Kidney (tissue), 14 donors: ENCODE data around the gene PROSER3. TPM values are rescaled to one million over a fixed set of nuclear protein-coding genes. Genes with fewer than 3 reads are reported as not detected.

Experiments
- DNase-seq, 5 donors: peaks; one replicate each; pipeline ENCODE4 v3.0.0-alpha.2; 2013 to 2020
- FAIRE-seq: peaks from 2 replicates; lab custom pipeline; 2012; peaks lifted over from hg19 to GRCh38; lab: Jason Lieb, UNC
- H3K27ac ChIP-seq, 2 donors: one replicate each; pipeline ENCODE4 v1.7.0; 2013; ENCODE audit warnings: low read depth in 2 of 2, low read length in 2 of 2, inconsistent platforms in 1 of 2
- H3K27me3 ChIP-seq: one replicate; pipeline ENCODE4 v1.7.1; 2013; ENCODE audit warnings: low read length, inconsistent platforms; ENCODE audit not compliant: control insufficient read depth, insufficient read depth
- H3K36me3 ChIP-seq, 3 donors: one replicate each; pipeline versions ENCODE4 v1.7.0 to v1.7.1; 2013; ENCODE audit warnings: low read length in 3 of 3, control low read depth in 1 of 3, inconsistent platforms in 1 of 3; ENCODE audit not compliant: insufficient read depth in 3 of 3, control insufficient read depth in 2 of 3
- H3K4me1 ChIP-seq, 3 donors: one replicate each; pipeline versions ENCODE4 v1.7.0 to v1.7.1; 2013; ENCODE audit warnings: low read length in 3 of 3, inconsistent platforms in 1 of 3, low read depth in 1 of 3; ENCODE audit not compliant: control insufficient read depth in 2 of 3, insufficient read depth in 2 of 3
- H3K4me3 ChIP-seq, 3 donors: one replicate each; pipeline versions ENCODE4 v1.7.0 to v1.8.1; 2013; ENCODE audit warnings: low read length in 3 of 3, control low read depth in 1 of 3, inconsistent platforms in 1 of 3
- H3K9ac ChIP-seq, 3 donors: one replicate each; pipeline versions ENCODE4 v1.7.0 to v1.7.1; 2013; ENCODE audit warnings: low read length in 3 of 3, control low read depth in 1 of 3, inconsistent platforms in 1 of 3
- H3K9me3 ChIP-seq, 3 donors: one replicate each; pipeline versions ENCODE4 v1.7.0 to v1.7.1; 2013; ENCODE audit warnings: low read length in 3 of 3, control low read depth in 1 of 3, inconsistent platforms in 1 of 3; ENCODE audit not compliant: control insufficient read depth in 2 of 3, insufficient read depth in 1 of 3
- intact Hi-C: fragments of 100-400 bp; cut with DNase I; formaldehyde crosslinking; loops from one replicate; pipeline ENCODE4 v1.11.1; 2022
- polyA plus RNA-seq: library from polyadenylated mRNA; stranded (reverse); fragments of 350-450 nt; fragmentation: Illumina TruSeq; extraction: RNeasy Lipid Tissue Mini Kit (QIAGEN cat#74804); gene quantifications from one replicate; pipeline ENCODE4 v1.2.3, GENCODE V29; 2014; ENCODE audit warnings: low read depth, low replicate concordance; ENCODE audit not compliant: insufficient read depth
- total RNA-seq: library from RNA; stranded (reverse); fragmentation: NEBNext Ultra II Directional; extraction: Animal tissue kit (Norgen Biotek cat#: 25700); gene quantifications from one replicate; pipeline ENCODE4 v1.2.1, GENCODE V29; 2021
- TF ChIP-seq, protein P1 (sequence below): IDR thresholded peaks from 3 replicates; pipeline ENCODE4 v1.5.1; 2012; ENCODE audit warnings: mild to moderate bottlenecking, moderate library complexity, borderline replicate concordance; ENCODE audit not compliant: insufficient read depth; ENCODE audit errors: extremely low read depth
- donor health status: control.
- donor health status: control.
- donor health status: control.
- donor health status: control.
- donor health status: control.
- donor health status: DM: yes; HTN: yes; CAD: no.
- donor health status: Normal renal cell carcinoma (clear cell type).

PROSER3 gene
- total and polyA plus RNA-seq, 2 donors from 2014 or later = 2.8 to 34.9 TPM

DNA sequence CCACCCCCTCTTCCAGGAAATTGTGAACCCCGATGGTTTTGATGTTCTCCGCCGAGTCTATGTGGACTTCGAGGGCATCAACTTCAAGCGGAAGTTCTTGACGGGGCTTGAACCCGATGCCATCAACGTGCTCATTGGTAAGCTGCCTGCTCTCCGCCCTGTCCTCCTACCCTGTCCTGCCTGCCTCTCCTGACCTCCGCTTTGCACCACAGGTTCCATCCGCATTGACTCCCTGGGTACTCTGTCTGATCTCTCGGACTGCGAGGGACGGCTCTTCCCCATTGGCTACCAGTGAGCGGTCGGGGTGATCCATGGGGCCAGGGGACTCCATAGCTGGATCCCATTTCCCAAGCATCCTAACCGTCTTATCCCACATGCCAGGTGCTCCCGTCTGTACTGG, 27.6 kb upstream of the PROSER3 start:
- no peak overlapping the region for H3K4me3 ChIP-seq
- no peaks in the 10 kb centered on the region for H3K27me3 ChIP-seq
- FAIRE-seq (no peak), DNase-seq (no peak)
- peaks cover 5 to 75% (median 41%) of the 10 kb centered on the region in 3 donors for H3K36me3 ChIP-seq
- H3K9me3 ChIP-seq = no peaks in the 10 kb centered on the region
- H3K4me1 ChIP-seq = no peaks in the 10 kb centered on the region
- H3K27ac ChIP-seq = no peak overlapping the region
- no peak overlapping the region for H3K9ac ChIP-seq
- intact Hi-C loops = no loop called here
- TF ChIP-seq, protein P1, sequence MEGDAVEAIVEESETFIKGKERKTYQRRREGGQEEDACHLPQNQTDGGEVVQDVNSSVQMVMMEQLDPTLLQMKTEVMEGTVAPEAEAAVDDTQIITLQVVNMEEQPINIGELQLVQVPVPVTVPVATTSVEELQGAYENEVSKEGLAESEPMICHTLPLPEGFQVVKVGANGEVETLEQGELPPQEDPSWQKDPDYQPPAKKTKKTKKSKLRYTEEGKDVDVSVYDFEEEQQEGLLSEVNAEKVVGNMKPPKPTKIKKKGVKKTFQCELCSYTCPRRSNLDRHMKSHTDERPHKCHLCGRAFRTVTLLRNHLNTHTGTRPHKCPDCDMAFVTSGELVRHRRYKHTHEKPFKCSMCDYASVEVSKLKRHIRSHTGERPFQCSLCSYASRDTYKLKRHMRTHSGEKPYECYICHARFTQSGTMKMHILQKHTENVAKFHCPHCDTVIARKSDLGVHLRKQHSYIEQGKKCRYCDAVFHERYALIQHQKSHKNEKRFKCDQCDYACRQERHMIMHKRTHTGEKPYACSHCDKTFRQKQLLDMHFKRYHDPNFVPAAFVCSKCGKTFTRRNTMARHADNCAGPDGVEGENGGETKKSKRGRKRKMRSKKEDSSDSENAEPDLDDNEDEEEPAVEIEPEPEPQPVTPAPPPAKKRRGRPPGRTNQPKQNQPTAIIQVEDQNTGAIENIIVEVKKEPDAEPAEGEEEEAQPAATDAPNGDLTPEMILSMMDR = no peak

DNA sequence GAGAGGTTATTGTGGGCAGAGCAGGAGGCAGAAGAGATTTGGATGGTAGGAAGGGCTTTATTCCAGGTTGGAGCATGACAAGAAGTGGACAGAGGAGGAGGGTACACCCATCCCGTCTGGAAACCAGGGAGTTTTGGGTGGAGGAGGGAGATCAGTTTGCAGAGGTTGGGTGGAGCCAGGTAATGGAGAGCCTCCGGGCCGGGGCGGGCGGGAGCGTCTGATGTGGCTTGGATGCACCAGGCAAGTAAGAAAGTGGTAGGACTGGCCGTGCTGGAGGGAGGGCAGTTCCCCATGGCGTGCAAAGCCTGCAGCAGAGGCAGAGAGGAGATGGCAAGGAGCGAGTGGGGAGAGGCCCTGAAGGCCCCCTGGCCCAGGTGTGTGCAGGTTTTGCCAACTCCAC, 26.6 kb upstream of the PROSER3 start:
- Histone ChIP-seq H3K4me1 (no peaks in the 10 kb centered on the region), H3K4me3 (no peak overlapping the region), H3K27me3 (no peaks in the 10 kb centered on the region), H3K27ac (no peak overlapping the region), H3K36me3 (peaks cover 2 to 68% (median 34%) of the 10 kb centered on the region in 3 donors), H3K9me3 (no peaks in the 10 kb centered on the region), H3K9ac (no peak overlapping the region)
- DNase-seq = no peak
- intact Hi-C loops = no loop called here
- FAIRE-seq = no peak
- TF ChIP-seq, protein P1 = no peak

DNA sequence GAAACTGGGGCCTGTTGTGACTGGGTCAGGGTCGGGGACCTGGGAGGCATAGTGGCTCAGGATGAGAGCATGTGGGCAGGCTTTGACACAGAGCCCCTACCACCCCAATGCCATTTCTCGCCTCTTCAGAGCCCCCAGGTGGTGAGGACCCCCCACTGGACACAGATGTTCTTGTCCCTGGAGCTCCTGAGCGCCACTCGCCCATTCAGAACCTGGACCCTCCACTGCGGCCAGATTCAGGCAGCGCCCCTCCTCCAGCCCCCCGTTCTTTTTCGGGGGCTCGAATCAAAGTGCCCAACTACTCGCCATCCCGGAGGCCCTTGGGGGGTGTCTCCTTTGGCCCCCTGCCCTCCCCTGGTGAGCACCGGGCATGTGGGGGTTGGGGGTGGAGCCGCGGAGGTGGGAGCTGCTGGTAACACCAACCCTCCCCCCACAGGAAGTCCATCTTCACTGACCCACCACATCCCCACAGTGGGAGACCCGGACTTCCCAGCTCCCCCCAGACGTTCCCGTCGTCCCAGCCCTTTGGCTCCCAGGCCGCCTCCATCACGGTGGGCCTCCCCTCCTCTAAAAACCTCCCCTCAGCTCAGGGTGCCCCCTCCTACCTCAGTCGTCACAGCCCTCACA, 26.1 kb upstream of the PROSER3 start:
- Histone ChIP-seq H3K9me3 (no peaks in the 10 kb centered on the region), H3K27me3 (no peaks in the 10 kb centered on the region), H3K4me1 (no peaks in the 10 kb centered on the region), H3K9ac (no peak overlapping the region), H3K4me3 (no peak overlapping the region), H3K36me3 (peaks cover 0 to 63% (median 31%) of the 10 kb centered on the region in 3 donors), H3K27ac (no peak overlapping the region)
- intact Hi-C loops = no loop called here
- TF ChIP-seq, protein P1 = no peak
- FAIRE-seq (no peak), DNase-seq (no peak)
